ENCODE results near the gene EHBP1L1. TPM values are rescaled to one million over a fixed set of nuclear protein-coding genes. Genes with fewer than 3 reads are reported as not detected.

Gene EHBP1L1
- total and polyA plus RNA-seq, 2 of the 13 experiments (the other 11 are each of a cell fraction or from before 2014, with no cell fraction given) = 8.3 to 10.6 TPM

GRCh38 chr11:65559951-65560537, 15.8 kb upstream of the EHBP1L1 start (continued):
- TF ChIP-seq MXD3 (CRISPR knock-in tag; IDR thresholded peaks at IDR 0.05) (0 out of 2 replicates have a peak, but pooled peaks have one; percentile 12), FOSL1 (CRISPR knock-in tag; IDR thresholded peaks at IDR 0.05; ENCODE audit: borderline replicate concordance) (no peak), ZNF770 (CRISPR knock-in tag; IDR thresholded peaks at IDR 0.05) (peak; percentile 96), SOX13 (IDR thresholded peaks at IDR 0.05) (no peak), SOX13 (CRISPR knock-in tag; conservative IDR thresholded peaks at IDR 0.05 in 1 of 2, IDR thresholded peaks at IDR 0.05 in 1 of 2) (0 out of 4 replicates have a peak, but pooled peaks of 1 of the 2 experiments have one; percentile 14), FOSL2 (CRISPR knock-in tag; IDR thresholded peaks at IDR 0.05) (peak; percentile 89), ARID2 (CRISPR knock-in tag; IDR thresholded peaks at IDR 0.05; ENCODE audit: borderline replicate concordance) (no peak), RFXAP (CRISPR knock-in tag; IDR thresholded peaks at IDR 0.05; ENCODE audit: borderline replicate concordance) (no peak), SATB2 (CRISPR knock-in tag; IDR thresholded peaks at IDR 0.05) (no peak), GTF3A (CRISPR knock-in tag; conservative IDR thresholded peaks at IDR 0.05) (no peak), RARA (CRISPR knock-in tag; IDR thresholded peaks at IDR 0.05) (no peak), SOX5 (CRISPR knock-in tag; IDR thresholded peaks at IDR 0.05; ENCODE audit: borderline replicate concordance) (peak; percentile 21; the same call in 1 of the 2 replicates), ZBTB3 (CRISPR knock-in tag; IDR thresholded peaks at IDR 0.05; ENCODE audit: borderline replicate concordance, low read depth) (no peak), UBTF (CRISPR knock-in tag; IDR thresholded peaks at IDR 0.05) (peak; percentile 27), ZNF589 (CRISPR knock-in tag; conservative IDR thresholded peaks at IDR 0.05) (no peak), ZNF280D (CRISPR knock-in tag; IDR thresholded peaks at IDR 0.05) (peak; percentile 38; the same call in 1 of the 2 replicates), KDM2A (CRISPR knock-in tag; IDR thresholded peaks at IDR 0.05; ENCODE audit: borderline replicate concordance, low read depth) (peak; percentile 1; the same call in 1 of the 2 replicates), ZNF567 (CRISPR knock-in tag; IDR thresholded peaks at IDR 0.05; ENCODE audit: borderline replicate concordance) (0 out of 2 replicates have a peak, but pooled peaks have one; percentile 44)

Measured in HepG2 (cell line).